IPS DF 4.7 (cell line): ENCODE data around the gene UPP2.

ENCODE experiments used
- DNase-seq: peaks from one replicate; pipeline ENCODE4 v3.0.0-alpha.2; 2013; ENCODE audit warnings: low spot score; ENCODE audit errors: extremely low read depth

UPP2 gene

GRCh38 chr2:158104903-158105302 is 3.2 kb downstream of the UPP2 start:
- DNase-seq, result no peak

- DNase-seq, result no peak
Measured at GRCh38 chr2:158112992-158113391, 11.3 kb downstream of the UPP2 start.

GRCh38 chr2:158113741-158114295 is 12.1 kb downstream of the UPP2 start:
- DNase-seq, result no peak

- DNase-seq, result no peak
Measured at GRCh38 chr2:158114516-158114915, 12.8 kb downstream of the UPP2 start.

GRCh38 chr2:158115202-158115767 is 13.6 kb downstream of the UPP2 start:
- DNase-seq, result no peak

- no peak for DNase-seq
Measured at GRCh38 chr2:158116936-158117335, 15.3 kb downstream of the UPP2 start.

GRCh38 chr2:158120102-158120501 is 18.4 kb downstream of the UPP2 start:
- DNase-seq, result no peak

- DNase-seq, result no peak
Measured at GRCh38 chr2:158120664-158121641, 19.3 kb downstream of the UPP2 start.

GRCh38 chr2:158124896-158125295 is 23.2 kb downstream of the UPP2 start:
- DNase-seq, result no peak

GRCh38 chr2:158125756-158126498 is 24.3 kb downstream of the UPP2 start:
- DNase-seq, result no peak

GRCh38 chr2:158127380-158127804 is 25.7 kb downstream of the UPP2 start:
- DNase-seq, result no peak

GRCh38 chr2:158128168-158128973 is 26.7 kb downstream of the UPP2 start:
- no peak for DNase-seq

GRCh38 chr2:158129037-158129436 is 27.4 kb downstream of the UPP2 start:
- no peak for DNase-seq

GRCh38 chr2:158130832-158131473 is 29.3 kb downstream of the UPP2 start:
- no peak for DNase-seq

GRCh38 chr2:158131483-158131912 is 29.8 kb downstream of the UPP2 start:
- DNase-seq, result no peak

- DNase-seq, result no peak
Measured at GRCh38 chr2:158131919-158132566, 30.4 kb downstream of the UPP2 start.

- DNase-seq, result no peak
Measured at GRCh38 chr2:158134055-158134454, 32.4 kb downstream of the UPP2 start.

- DNase-seq, result no peak
Measured at GRCh38 chr2:158134655-158135054, 33.0 kb downstream of the UPP2 start.

GRCh38 chr2:158135096-158135495 is 33.4 kb downstream of the UPP2 start:
- DNase-seq, result no peak

GRCh38 chr2:158138255-158138654 is 36.6 kb downstream of the UPP2 start:
- DNase-seq, result no peak
